CD4-positive, alpha-beta T cell treated with Interferon gamma for 1 hour (primary cell): ENCODE results near the gene SYNPO.

Experiments used
- DNase-seq: peaks from one replicate; pipeline ENCODE4 v3.0.0-alpha.2; 2020

The SYNPO gene

GRCh38 chr5:150700594-150701377 is 60.3 kb downstream of the SYNPO start, which contains the start of gene RBM22:
TSS of gene RBM22 (minus strand) at chr5:150701062. CDS start at chr5:150700985, 77 bp downstream.
- DNase-seq, result peak; percentile 90

- DNase-seq, result no peak
These were observed 63.3 kb downstream of the SYNPO start for GRCh38 chr5:150703762-150704161.

- no peak for DNase-seq
These were observed 66.4 kb downstream of the SYNPO start for GRCh38 chr5:150706776-150707390.
